ENCODE data around the gene KRTAP19-6.

- TF ChIP-seq GATA2 (IDR thresholded peaks at IDR 0.05; ENCODE audit: low read depth, low read length) (no peak), GATA3 (IDR thresholded peaks at IDR 0.05; ENCODE audit: low read depth, low read length) (no peak)
Observed at GRCh38 chr21:30590297-30590696, 48.6 kb upstream of the KRTAP19-6 start, which contains the start of gene KRTAP22-2.
